ENCODE measurements around the gene CKS1B.
A peak's percentile ranks its signal among the peaks of the same experiment; 100 is the strongest.

The CKS1B gene

GRCh38 chr1:154945962-154946850 lies 28.3 kb upstream of the CKS1B start:
- no peak for DNase-seq

GRCh38 chr1:154948079-154948478 lies 26.4 kb upstream of the CKS1B start:
- no peak for DNase-seq

GRCh38 chr1:154951901-154952657 lies 22.4 kb upstream of the CKS1B start:
- DNase-seq: peak; percentile 69 to 72

- DNase-seq: no peak
These were observed 21.8 kb upstream of the CKS1B start for GRCh38 chr1:154952664-154953063.

GRCh38 chr1:154953611-154954038 lies 20.9 kb upstream of the CKS1B start:
- no peak for DNase-seq

GRCh38 chr1:154954541-154954940 lies 19.9 kb upstream of the CKS1B start:
- no peak for DNase-seq

GRCh38 chr1:154955039-154955717 lies 19.3 kb upstream of the CKS1B start:
- peak; percentile 73 to 81 for DNase-seq

GRCh38 chr1:154955718-154956543 lies 18.6 kb upstream of the CKS1B start, which contains the start of gene PBXIP1:
Gene PBXIP1 (minus strand): TSS chr1:154956099. CDS start chr1:154953721, 2,378 bp downstream.
- DNase-seq: peak; percentile 72 to 82

- DNase-seq: no peak
These were observed 17.9 kb upstream of the CKS1B start for GRCh38 chr1:154956544-154956941.

- no peak for DNase-seq
These were observed 17.3 kb upstream of the CKS1B start for GRCh38 chr1:154957091-154957657.

- no peak for DNase-seq
These were observed 16.4 kb upstream of the CKS1B start for GRCh38 chr1:154958036-154958435.

- DNase-seq: no peak
These were observed 15.6 kb upstream of the CKS1B start for GRCh38 chr1:154958681-154959425.

- DNase-seq: no peak
These were observed 15.1 kb upstream of the CKS1B start for GRCh38 chr1:154959426-154959780.

- no peak for DNase-seq
These were observed 13.9 kb upstream of the CKS1B start for GRCh38 chr1:154960446-154961136.

GRCh38 chr1:154961207-154962155 lies 13.0 kb upstream of the CKS1B start, which contains the start of gene PYGO2:
Gene PYGO2 (minus strand): TSS chr1:154961782. CDS start chr1:154961576, 206 bp downstream.
- peak; percentile 84 to 89 for DNase-seq

GRCh38 chr1:154962156-154962749 lies 12.2 kb upstream of the CKS1B start:
- DNase-seq: no peak

GRCh38 chr1:154962795-154963330 lies 11.6 kb upstream of the CKS1B start:
- no peak for DNase-seq

GRCh38 chr1:154963643-154964042 lies 10.8 kb upstream of the CKS1B start:
- DNase-seq: no peak

- no peak for DNase-seq
These were observed 10.1 kb upstream of the CKS1B start for GRCh38 chr1:154964359-154964758.
